Activated naive CD4-positive, alpha-beta T cell treated with anti-CD3 and anti-CD28 coated beads, Interleukin-2, amount 50 U/mL, for 16 hours (primary cell): ENCODE results near the gene VWA5A.
A peak's percentile ranks its signal among the peaks of the same experiment; 100 is the strongest.

Experiments used
- DNase-seq: peaks from one replicate; pipeline ENCODE4 v3.0.0-alpha.2; 2020

VWA5A gene

DNA sequence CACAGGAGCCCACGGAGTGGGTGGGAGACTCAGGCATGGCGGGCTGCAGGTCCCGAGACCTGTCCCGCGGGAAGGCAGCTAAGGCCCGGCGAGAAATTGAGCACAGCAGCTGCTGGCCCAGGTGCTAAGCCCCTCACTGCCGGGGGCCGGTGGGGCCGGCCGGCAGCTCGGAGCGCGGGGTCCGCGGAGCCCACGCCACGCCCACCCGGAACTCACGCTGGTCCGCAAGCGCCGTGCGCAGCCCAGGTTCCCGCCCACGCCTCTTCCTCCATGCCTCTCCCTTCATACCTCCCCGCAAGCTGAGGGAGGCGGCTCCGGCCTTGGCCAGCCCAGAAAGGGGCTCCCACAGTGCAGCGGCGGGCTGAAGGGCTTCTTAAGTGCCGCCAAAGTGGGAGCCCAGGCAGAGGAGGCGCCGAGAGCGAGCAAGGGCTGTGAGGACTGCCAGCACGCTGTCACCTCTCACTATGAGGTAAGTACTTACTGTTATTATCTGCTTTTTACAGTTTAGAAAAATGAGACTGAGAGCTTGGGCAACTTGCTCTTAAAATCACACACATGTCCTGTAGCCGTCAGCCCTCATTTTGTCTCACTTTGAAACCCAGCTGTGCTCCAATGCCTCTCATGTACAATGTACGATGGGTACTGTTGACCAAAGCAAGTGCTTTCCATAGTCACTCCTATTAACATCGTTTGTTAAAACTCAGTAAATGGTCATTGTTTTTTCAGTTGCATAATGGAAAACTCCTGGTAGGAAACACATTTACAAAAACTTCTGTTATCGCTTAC, 55.7 kb downstream of the VWA5A start:
- DNase-seq, result no peak

- no peak for DNase-seq
Observed at GRCh38 chr11:124172101-124172500, 56.9 kb downstream of the VWA5A start.

- no peak for DNase-seq
Observed at GRCh38 chr11:124172599-124172998, 57.3 kb downstream of the VWA5A start.

DNA sequence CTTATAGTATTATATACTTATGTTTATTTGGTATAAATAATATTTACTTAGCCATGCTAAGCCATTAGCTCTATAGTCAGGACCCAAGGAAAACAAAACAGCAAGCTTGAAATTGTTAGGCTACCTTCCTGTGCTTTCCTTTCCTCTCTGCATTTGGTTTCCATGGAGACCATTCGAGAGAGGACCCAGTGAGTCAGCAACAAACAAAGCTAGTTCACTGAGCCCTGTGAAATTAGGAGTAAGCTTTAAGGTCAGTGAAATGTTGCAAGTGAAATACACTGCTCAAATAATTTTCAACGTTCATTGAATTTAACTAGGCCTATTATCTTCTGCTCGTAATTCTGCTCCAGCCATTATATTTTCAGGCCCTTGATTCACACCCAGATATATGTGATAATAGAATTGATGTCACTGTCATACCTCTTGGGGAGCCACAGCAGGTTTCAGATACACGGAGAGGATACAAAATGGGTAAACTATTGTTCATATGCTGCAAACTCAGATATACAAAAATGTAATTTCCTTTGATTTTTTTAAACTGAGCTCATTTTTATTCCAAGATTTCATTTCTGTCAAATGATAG, 58.8 kb downstream of the VWA5A start:
- DNase-seq, result no peak

DNA sequence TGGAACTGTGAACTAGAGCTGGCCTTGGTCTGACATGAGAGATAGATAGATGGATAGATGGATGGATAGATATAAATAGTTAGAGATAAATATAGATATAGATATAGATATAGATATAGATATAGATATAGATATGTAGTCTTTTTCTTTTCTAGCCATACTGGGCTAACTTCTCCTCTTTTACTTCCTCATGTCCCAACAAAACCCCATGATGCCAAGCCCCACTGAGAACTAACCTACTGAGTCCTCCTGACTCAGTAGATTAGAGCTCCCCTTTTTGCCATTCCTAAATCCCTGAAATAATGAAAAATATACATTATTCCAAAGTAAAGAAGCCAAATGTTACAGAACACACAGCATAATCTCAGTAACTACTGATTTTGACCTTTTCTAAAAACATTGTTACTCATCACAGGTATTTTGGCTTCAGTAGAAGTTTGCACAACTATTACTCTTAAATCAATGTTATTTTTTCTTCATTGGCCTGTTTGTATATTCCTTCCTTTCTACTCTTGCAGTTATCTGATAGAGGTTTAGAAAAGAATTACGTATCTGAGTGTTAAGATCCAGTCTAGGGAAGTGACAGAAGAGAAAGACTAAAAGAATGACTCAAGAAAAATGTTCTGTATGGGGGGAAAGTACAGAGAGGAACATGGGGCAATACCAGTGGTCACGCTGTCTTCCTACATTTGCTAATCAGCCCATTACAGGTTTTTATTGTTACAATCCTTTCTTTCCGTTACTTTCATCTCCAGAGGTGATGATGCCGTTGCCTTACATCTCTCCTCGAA, 61.9 kb downstream of the VWA5A start:
- DNase-seq, result no peak

- DNase-seq, result no peak
Observed at GRCh38 chr11:124179310-124179709, 64.1 kb downstream of the VWA5A start.

DNA sequence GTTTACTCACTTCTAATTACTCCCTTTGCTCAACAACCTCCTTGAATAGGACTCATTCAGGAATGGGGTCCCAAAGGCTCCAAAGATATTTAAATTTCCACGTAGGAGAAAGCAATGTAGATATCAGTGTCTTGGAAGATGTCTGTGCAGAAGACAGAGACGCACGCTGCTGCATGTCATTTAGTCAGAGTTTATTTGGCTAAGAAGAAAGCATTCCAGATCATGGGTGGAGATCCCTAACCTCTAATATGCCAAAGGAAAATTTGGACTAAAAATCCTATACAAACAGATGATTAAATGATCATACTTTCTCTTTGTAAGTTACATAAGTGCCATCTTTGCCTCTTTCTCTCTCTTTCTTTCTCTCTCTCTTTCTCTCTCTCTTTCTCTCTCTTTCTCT, 67.8 kb downstream of the VWA5A start, which contains the start of gene OR10D3:
Gene OR10D3, plus strand, starts transcription at position 278 of the 400 bp plus-strand sequence. CDS start 1,925 bp downstream, outside the sequence.
- no peak for DNase-seq

DNA sequence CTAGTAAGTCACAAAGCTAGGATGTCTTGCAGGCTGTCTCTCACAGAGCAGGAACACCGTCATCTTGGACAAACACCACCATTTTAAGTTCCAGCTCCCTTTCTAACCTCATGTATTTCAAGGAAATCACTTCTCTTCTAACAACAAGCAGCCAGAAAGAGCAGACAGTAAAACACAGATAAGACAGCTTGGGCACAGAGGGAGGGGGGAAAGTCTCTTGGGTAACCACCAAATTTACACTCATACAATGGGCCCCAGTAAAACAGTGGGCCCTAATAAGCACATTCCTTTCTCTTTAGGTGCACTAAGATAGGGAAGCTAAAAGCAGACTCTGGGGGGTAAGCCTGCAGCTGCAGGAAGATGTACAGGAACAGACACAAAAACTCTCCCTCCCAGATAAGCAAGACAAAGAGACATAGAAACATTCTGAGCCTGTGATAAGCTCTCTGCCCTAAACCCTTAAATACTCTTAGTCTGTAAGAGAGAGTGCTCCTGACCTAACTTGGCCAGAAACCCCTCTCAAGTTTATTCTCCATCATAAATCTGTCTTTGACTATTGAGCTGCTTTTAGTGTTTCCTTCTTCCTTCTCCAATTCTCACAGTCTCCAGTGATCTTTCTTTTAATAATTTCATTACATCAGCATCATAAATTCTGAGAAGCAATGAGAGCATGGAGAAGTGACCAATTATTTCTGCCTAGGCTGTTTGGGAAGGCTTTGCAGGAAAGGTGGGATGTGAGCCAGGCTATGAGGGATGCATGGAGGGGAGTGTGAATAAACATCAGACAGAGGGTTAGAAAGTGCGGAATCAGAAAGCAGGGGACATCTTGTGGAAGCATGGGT, 75.3 kb downstream of the VWA5A start:
- no peak for DNase-seq

- DNase-seq, result no peak
Observed at GRCh38 chr11:124193221-124194010, 78.2 kb downstream of the VWA5A start.

- DNase-seq, result no peak
Observed at GRCh38 chr11:124194293-124195188, 79.3 kb downstream of the VWA5A start.

GRCh38 chr11:124195189-124195734, 80.0 kb downstream of the VWA5A start:
- peak; percentile 31 for DNase-seq
